HG03066 (cell line): Measurements from ENCODE around the gene TM9SF3.

ENCODE experiments used
- ATAC-seq: cut with Tn5 transposase; IDR thresholded peaks from one replicate; pipeline ENCODE4 v1.9.1; 2021; ENCODE audit warnings: low read depth; ENCODE audit not compliant: unreplicated experiment

Gene TM9SF3

GRCh38 chr10:96482815-96483588 is 103.8 kb downstream of the TM9SF3 start:
- no peak for ATAC-seq

GRCh38 chr10:96478355-96478754 is 108.5 kb downstream of the TM9SF3 start:
- no peak for ATAC-seq

GRCh38 chr10:96473866-96474265 is 112.9 kb downstream of the TM9SF3 start:
- ATAC-seq: no peak

- no peak for ATAC-seq
Measured at GRCh38 chr10:96470116-96470743, 116.6 kb downstream of the TM9SF3 start.

- ATAC-seq: no peak
Measured at GRCh38 chr10:96468845-96469244, 118.0 kb downstream of the TM9SF3 start.
